HCT116 (cell line): ENCODE results near the gene PCSK6. TPM values are rescaled to one million over a fixed set of nuclear protein-coding genes. Genes with fewer than 3 reads are reported as not detected.

Experiments used
- ATAC-seq: fragments of 200-7000 bp; cut with Tn5 transposase; 2 replicates; pipeline ENCODE4 v1.9.1; 2020; ENCODE audit warnings: mild to moderate bottlenecking, moderate library complexity
- BruUV-seq: library from RNA; stranded (reverse); fragments of 400-500 nt; replicated peaks from 2 replicates; lab custom pipeline; 2021; lab: Mats Ljungman, UMichigan
- CTCF ChIA-PET: fragments of 300-600 bp; sonication (Branson Sonifier 250); formaldehyde crosslinking; loops from one replicate; lab custom pipeline; 2021; ENCODE audit warnings: antibody characterized with exemption; lab: Charles Lee
- POLR2A ChIA-PET: fragments of 300-600, 350-600 bp; sonication (Branson Sonifier 250); formaldehyde crosslinking; loops from one replicate; lab custom pipeline; 2021; ENCODE audit warnings: antibody characterized with exemption; lab: Charles Lee
- RAD21 ChIA-PET, 2 experiments: fragments of 300-600 bp; sonication (Branson Sonifier 250); formaldehyde crosslinking; loops; one replicate each; lab custom pipeline; 2023; ENCODE audit warnings: low total read pairs in 2 of 2; ENCODE audit not compliant: uncharacterized antibody in 2 of 2, unreplicated experiment in 2 of 2, low non-redundant PET in 1 of 2; lab: Charles Lee
- DNase-seq: peaks from one replicate; pipeline ENCODE4 v3.0.0-alpha.2; 2010; ENCODE audit warnings: low read depth, low spot score
- H2AFZ ChIP-seq: fragments of 200-600 bp; shearing (Covaris generic), sonication (generic); 2 replicates; pipeline ENCODE4 v1.6.1; 2017; ENCODE audit warnings: low read depth, mixed run types, mixed read lengths, antibody characterized with exemption, low read length; ENCODE audit not compliant: poor library complexity, severe bottlenecking
- H3K27ac ChIP-seq: 2 replicates; pipeline ENCODE4 v1.5.1; 2012; ENCODE audit warnings: low read depth, low read length
- H3K27me3 ChIP-seq: fragments of 200-600 bp; sonication (generic); 2 replicates; pipeline ENCODE4 v1.6.1; 2016; ENCODE audit warnings: mixed run types, low read length, mixed read lengths; ENCODE audit not compliant: insufficient read depth
- H3K36me3 ChIP-seq, 2 experiments: fragments of 200-500 bp in 1 of 2; fragments of 200-600 bp in 1 of 2; sonication (Bioruptor generic) in 1 of 2; sonication (generic) in 1 of 2; 2 replicates each; pipeline versions ENCODE4 v1.5.1 to v1.6.1; 2014 to 2016; ENCODE audit warnings: low read length in 2 of 2, inconsistent platforms in 1 of 2, mixed read lengths in 1 of 2, mixed run types in 1 of 2; ENCODE audit not compliant: insufficient read depth in 2 of 2, control insufficient read depth in 1 of 2
- H3K4me1 ChIP-seq, 2 experiments: fragments of 200-600 bp in 1 of 2; sonication (generic) in 1 of 2; 2 replicates each; pipeline versions ENCODE4 v1.5.1 to v1.6.1; 2012 to 2017; ENCODE audit warnings: low read length in 2 of 2, inconsistent platforms in 1 of 2, mild to moderate bottlenecking in 1 of 2, mixed read lengths in 1 of 2, mixed run types in 1 of 2, moderate library complexity in 1 of 2; ENCODE audit not compliant: insufficient read depth in 2 of 2, control insufficient read depth in 1 of 2
- H3K4me2 ChIP-seq: fragments of 200-600 bp; sonication (generic); 2 replicates; pipeline ENCODE4 v1.6.1; 2017; ENCODE audit warnings: mixed run types, low read length, mixed read lengths
- H3K4me3 ChIP-seq, 2 experiments: fragments of 200-600 bp in 1 of 2; sonication (generic) in 1 of 2; replicated peaks in 1 of 2; 2 replicates each; pipeline ENCODE4 v1.5.1; 2011 to 2016; ENCODE audit warnings: low read length in 2 of 2, control low read depth in 1 of 2, low read depth in 1 of 2, mild to moderate bottlenecking in 1 of 2, mixed read lengths in 1 of 2, mixed run types in 1 of 2
- H3K79me2 ChIP-seq: fragments of 200-600 bp; sonication (generic); 2 replicates; pipeline ENCODE4 v1.6.1; 2017; ENCODE audit warnings: mild to moderate bottlenecking, mixed run types, low read length, moderate library complexity, mixed read lengths; ENCODE audit not compliant: insufficient read depth
- H3K9ac ChIP-seq: fragments of 200-600 bp; sonication (generic); 2 replicates; pipeline ENCODE4 v1.6.1; 2016; ENCODE audit warnings: low read length, mixed read lengths
- H3K9me2 ChIP-seq: fragments of 200-600 bp; sonication (generic), shearing (Covaris generic); 2 replicates; pipeline ENCODE4 v1.6.1; 2017; ENCODE audit warnings: mixed run types, mild to moderate bottlenecking, moderate library complexity; ENCODE audit not compliant: insufficient read depth
- H3K9me3 ChIP-seq, 2 experiments: fragments of 200-500 bp in 1 of 2; fragments of 200-600 bp in 1 of 2; sonication (Bioruptor generic) in 1 of 2; sonication (generic) in 1 of 2; 2 replicates each; pipeline ENCODE4 v1.6.1; 2014 to 2017; ENCODE audit warnings: low read length in 2 of 2, mixed read lengths in 2 of 2, inconsistent platforms in 1 of 2, low read depth in 1 of 2, mild to moderate bottlenecking in 1 of 2, mixed run types in 1 of 2, moderate library complexity in 1 of 2; ENCODE audit not compliant: control insufficient read depth in 1 of 2, insufficient read depth in 1 of 2
- H4K20me1 ChIP-seq: fragments of 200-600 bp; sonication (generic), shearing (Covaris generic); 2 replicates; pipeline ENCODE4 v1.6.1; 2017; ENCODE audit warnings: mixed run types, mild to moderate bottlenecking, moderate library complexity; ENCODE audit not compliant: insufficient read depth
- CBX3 ChIP-seq: IDR thresholded peaks from 2 replicates; pipeline ENCODE4 v1.6.1; 2012; ENCODE audit warnings: low read depth
- ELF1 ChIP-seq: IDR thresholded peaks from 2 replicates; pipeline ENCODE4 v1.6.1; 2012; ENCODE audit warnings: low read depth, borderline replicate concordance
- FOSL1 ChIP-seq: IDR thresholded peaks from 2 replicates; pipeline ENCODE4 v1.6.1; 2012; ENCODE audit warnings: low read depth
- MAX ChIP-seq: IDR thresholded peaks from 2 replicates; pipeline ENCODE4 v1.6.1; 2012
- POLR2A ChIP-seq: IDR thresholded peaks from 2 replicates; pipeline ENCODE4 v1.7.0; 2011; ENCODE audit warnings: borderline replicate concordance; ENCODE audit not compliant: insufficient read depth, insufficient read length; ENCODE audit errors: extremely low read depth
- SP1 ChIP-seq: IDR thresholded peaks from 2 replicates; pipeline ENCODE4 v1.6.1; 2012; ENCODE audit warnings: low read depth
- YY1 ChIP-seq: IDR thresholded peaks from 2 replicates; pipeline ENCODE4 v1.6.1; 2011; ENCODE audit warnings: low read length, low read depth, moderate library complexity, mild to moderate bottlenecking; ENCODE audit not compliant: insufficient replicate concordance; ENCODE audit errors: extremely low read depth
- ZFX ChIP-seq: fragments of 450-650 bp; IDR thresholded peaks from 2 replicates; pipeline ENCODE4 v1.6.1; 2017
- ZNF274 ChIP-seq: fragments of 200-500 bp; sonication (Bioruptor generic); IDR thresholded peaks from 2 replicates; pipeline ENCODE4 v1.6.1; 2014; ENCODE audit warnings: mild to moderate bottlenecking, low read depth, low read length, inconsistent platforms
- intact Hi-C: fragments of 100-400 bp; cut with micrococcal nuclease; formaldehyde crosslinking; loops from 2 replicates; pipeline ENCODE4 v1.10.0; 2022
- total RNA-seq: library from RNA; stranded (reverse); gene quantifications from one replicate; pipeline ENCODE4 v1.2.1, GENCODE V29; 2021; ENCODE audit not compliant: unreplicated experiment
- TF ChIP-seq, protein P1 (sequence below): IDR thresholded peaks from 2 replicates; pipeline ENCODE4 v1.6.1; 2012; ENCODE audit warnings: low read depth
- TF ChIP-seq, protein P2 (sequence below): IDR thresholded peaks from 2 replicates; pipeline ENCODE4 v1.6.1; 2011; ENCODE audit warnings: mild to moderate bottlenecking, low read length, moderate library complexity; ENCODE audit not compliant: insufficient replicate concordance; ENCODE audit errors: extremely low read depth

PCSK6 gene
- total RNA-seq, 1 experiment from 2014 or later = 13.5 TPM

GRCh38 chr15:101272584-101272983 is 216.9 kb downstream of the PCSK6 start:
- DNase-seq = no peak
- Histone ChIP-seq H3K9me2 (no peaks in the 10 kb centered on the region), H4K20me1 (no peaks in the 10 kb centered on the region), H3K36me3 (peaks cover 37 to 55% of the 10 kb centered on the region in 2 experiments), H3K9me3 (no peaks in the 10 kb centered on the region), H3K4me1 (peaks cover 2 to 6% of the 10 kb centered on the region in 2 experiments; a peak in 3 of 4 replicates), H3K27me3 (no peaks in the 10 kb centered on the region), H2AFZ (no peak overlapping the region), H3K4me2 (no peak overlapping the region), H3K27ac (no peak overlapping the region), H3K4me3 (no peak overlapping the region), H3K9ac (no peak overlapping the region), H3K79me2 (peaks cover 32% of the 10 kb centered on the region)
- RAD21 ChIA-PET = no interaction called here
- intact Hi-C loops = no loop called here
- POLR2A ChIA-PET = no interaction called here
- no TSS peak for BruUV-seq
- no peak for TF ChIP-seq SP1
- no peak for TF ChIP-seq CBX3
- TF ChIP-seq, protein P1, sequence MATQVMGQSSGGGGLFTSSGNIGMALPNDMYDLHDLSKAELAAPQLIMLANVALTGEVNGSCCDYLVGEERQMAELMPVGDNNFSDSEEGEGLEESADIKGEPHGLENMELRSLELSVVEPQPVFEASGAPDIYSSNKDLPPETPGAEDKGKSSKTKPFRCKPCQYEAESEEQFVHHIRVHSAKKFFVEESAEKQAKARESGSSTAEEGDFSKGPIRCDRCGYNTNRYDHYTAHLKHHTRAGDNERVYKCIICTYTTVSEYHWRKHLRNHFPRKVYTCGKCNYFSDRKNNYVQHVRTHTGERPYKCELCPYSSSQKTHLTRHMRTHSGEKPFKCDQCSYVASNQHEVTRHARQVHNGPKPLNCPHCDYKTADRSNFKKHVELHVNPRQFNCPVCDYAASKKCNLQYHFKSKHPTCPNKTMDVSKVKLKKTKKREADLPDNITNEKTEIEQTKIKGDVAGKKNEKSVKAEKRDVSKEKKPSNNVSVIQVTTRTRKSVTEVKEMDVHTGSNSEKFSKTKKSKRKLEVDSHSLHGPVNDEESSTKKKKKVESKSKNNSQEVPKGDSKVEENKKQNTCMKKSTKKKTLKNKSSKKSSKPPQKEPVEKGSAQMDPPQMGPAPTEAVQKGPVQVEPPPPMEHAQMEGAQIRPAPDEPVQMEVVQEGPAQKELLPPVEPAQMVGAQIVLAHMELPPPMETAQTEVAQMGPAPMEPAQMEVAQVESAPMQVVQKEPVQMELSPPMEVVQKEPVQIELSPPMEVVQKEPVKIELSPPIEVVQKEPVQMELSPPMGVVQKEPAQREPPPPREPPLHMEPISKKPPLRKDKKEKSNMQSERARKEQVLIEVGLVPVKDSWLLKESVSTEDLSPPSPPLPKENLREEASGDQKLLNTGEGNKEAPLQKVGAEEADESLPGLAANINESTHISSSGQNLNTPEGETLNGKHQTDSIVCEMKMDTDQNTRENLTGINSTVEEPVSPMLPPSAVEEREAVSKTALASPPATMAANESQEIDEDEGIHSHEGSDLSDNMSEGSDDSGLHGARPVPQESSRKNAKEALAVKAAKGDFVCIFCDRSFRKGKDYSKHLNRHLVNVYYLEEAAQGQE = no peak
- no peak for TF ChIP-seq ELF1
- no peak for TF ChIP-seq YY1
- TF ChIP-seq MAX = no peak
- TF ChIP-seq POLR2A = no peak
- TF ChIP-seq FOSL1 = no peak
- TF ChIP-seq, protein P2, sequence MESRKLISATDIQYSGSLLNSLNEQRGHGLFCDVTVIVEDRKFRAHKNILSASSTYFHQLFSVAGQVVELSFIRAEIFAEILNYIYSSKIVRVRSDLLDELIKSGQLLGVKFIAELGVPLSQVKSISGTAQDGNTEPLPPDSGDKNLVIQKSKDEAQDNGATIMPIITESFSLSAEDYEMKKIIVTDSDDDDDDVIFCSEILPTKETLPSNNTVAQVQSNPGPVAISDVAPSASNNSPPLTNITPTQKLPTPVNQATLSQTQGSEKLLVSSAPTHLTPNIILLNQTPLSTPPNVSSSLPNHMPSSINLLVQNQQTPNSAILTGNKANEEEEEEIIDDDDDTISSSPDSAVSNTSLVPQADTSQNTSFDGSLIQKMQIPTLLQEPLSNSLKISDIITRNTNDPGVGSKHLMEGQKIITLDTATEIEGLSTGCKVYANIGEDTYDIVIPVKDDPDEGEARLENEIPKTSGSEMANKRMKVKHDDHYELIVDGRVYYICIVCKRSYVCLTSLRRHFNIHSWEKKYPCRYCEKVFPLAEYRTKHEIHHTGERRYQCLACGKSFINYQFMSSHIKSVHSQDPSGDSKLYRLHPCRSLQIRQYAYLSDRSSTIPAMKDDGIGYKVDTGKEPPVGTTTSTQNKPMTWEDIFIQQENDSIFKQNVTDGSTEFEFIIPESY = no peak
- TF ChIP-seq ZNF274 = no peak
- no peak for TF ChIP-seq ZFX
- TF ChIP-seq, all 23 proteins: peak for 0
- no peak for ATAC-seq
- CTCF ChIA-PET = interaction anchor here (0.7 kb wide), 1 partner anchor 16 kb away, joined by 3 read pairs; no protein-coding TSS in a partner anchor
